ENCODE results near the gene RASD1. TPM values are rescaled to one million over a fixed set of nuclear protein-coding genes. Genes with fewer than 3 reads are reported as not detected.
A peak's percentile ranks its signal among the peaks of the same experiment; 100 is the strongest.

Gene RASD1
- total RNA-seq, 1 donor from 2014 or later: 39.8 TPM

DNA sequence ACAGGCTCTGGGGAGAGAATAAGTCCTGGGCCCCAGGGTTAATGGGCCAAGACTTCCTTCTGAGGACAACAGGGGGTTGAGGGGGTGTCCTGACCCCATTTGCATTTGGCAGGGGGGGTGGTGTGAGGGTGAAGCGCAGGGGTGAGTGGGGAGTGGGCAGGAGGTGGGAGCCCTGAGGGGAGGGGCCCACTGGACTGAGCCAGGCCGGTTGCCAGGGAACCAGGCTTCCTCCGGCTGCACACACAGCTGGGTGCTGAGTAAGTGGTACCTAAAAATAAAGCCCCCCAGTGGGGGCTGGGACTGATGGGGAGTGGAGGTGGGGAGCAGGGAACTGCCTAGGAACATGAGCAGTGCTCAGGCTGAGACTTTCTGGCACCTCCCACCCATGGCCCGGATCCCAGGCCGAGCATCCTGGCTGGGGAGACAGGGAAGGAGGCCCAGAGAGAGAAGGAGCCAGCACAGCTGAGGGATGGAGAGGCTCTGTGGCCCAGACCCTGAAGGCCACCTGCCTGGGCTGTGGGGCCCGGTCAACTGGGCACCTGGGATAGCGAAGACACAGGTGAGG lies 7.5 kb upstream of the RASD1 start:
- no peak for DNase-seq
- intact Hi-C loops (cut with DNase I): no loop called here
- no peak for ATAC-seq (ENCODE audit: poor library complexity)

DNA sequence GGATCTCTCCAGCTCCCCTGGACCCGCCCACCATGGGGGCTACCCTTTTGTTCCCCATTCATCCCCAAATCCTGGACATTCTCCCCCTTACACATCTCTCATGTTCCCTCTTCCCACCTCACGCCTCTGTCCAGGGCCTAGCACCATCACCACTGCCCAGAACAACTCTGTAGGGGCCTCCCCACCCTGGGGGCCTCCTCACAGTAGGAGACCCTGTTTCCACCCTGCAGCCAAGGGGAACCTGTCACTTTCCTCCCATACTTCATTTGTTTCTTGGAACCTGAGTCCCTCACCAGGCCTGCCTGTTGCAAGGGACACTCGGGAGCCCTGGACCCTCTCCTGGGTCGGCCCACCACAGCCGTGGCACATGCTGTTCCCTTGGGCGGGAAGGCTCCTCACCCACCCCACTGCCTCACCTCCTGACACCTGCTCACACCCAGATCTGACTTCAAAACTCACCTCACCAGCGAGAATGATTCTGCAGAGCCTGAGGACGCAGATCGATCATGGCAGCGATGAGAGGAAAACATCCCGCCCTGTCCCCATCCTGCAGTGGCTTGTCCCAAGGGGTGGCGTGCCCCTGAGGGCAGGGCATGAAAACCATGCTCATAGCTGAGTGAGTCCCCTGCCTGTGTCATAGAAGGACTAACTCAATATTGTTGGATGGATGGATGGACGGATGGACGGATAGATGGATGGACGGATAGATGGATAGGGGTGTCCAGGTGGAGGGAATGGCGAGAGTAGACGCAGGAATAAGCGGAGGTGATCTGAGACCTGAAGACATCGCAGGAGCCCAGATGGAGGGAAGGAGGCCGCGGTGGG lies 6.8 kb upstream of the RASD1 start:
- DNase-seq: no peak
- no peak for ATAC-seq (ENCODE audit: poor library complexity)
- intact Hi-C loops (cut with DNase I): no loop called here

DNA sequence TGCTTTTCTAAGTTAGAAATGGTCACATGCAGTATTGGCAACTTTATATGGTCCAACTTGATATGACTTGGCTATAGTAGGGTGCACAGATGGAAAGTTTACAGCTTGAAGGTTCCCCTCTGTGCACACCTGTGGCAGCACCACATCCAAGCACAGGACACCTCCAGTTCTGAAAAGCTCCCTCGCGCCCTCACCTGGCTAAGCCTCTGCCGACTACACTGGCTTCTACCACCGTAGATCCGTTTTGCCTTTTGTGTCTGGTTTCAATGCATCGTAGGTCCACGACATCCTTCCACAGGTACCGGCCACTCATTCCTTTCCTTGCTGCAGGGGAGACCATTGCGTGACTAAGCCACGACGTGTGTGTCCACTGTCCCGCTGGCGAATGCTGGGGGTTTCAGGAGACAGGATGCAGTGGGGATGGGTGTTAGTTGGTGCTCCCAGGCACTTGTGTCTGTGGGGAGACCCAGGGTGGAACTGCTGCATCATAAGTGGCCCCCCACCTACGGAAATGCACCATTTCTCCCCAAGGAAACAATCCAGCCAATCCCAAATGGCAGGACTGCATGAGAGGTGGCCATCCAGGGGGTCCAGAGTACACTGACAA lies 4.9 kb upstream of the RASD1 start:
- DNase-seq (no peak), ATAC-seq (ENCODE audit: poor library complexity) (no peak)
- intact Hi-C loops (cut with DNase I): no loop called here

DNA sequence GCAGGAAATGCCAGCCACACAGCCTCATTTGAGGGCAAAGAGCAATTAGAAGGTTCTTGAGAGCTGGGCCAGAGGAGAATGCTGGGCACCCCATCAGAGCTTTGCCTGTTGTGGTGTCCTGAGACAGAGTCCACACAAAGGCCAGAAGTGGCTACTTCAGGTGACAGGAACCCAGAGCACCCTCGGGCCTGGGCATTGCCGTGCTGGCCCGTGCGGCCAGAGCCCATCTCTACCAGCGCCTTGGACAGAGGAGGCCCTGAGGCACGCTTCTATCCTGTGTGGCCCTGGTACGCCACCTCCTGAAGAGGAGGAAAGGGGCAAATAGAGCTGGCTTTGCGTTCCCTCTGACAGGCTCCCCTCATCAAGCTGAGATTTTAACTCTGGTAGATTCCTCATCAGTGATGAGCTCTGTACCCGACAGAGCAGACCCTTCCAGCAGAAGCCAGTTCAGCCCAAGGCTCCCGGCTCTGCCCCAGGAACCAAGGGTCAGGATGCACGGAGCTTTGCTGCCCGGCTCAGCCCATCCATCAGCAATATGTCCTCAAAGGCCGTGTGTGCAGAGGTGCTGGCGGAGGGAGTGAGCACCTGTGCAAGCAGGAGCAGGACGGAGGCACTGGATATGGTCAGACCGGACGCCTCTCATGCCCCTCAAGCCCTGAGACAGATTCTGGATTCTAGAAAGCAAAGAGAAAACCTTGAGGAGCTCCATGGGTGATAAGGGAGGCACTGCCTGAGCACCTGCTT lies 3.4 kb upstream of the RASD1 start:
- no peak for ATAC-seq (ENCODE audit: poor library complexity)
- no peak for DNase-seq
- intact Hi-C loops (cut with DNase I): loop anchor here (10.0 kb wide), 1 partner anchor 145 kb away; no protein-coding TSS in a partner anchor

DNA sequence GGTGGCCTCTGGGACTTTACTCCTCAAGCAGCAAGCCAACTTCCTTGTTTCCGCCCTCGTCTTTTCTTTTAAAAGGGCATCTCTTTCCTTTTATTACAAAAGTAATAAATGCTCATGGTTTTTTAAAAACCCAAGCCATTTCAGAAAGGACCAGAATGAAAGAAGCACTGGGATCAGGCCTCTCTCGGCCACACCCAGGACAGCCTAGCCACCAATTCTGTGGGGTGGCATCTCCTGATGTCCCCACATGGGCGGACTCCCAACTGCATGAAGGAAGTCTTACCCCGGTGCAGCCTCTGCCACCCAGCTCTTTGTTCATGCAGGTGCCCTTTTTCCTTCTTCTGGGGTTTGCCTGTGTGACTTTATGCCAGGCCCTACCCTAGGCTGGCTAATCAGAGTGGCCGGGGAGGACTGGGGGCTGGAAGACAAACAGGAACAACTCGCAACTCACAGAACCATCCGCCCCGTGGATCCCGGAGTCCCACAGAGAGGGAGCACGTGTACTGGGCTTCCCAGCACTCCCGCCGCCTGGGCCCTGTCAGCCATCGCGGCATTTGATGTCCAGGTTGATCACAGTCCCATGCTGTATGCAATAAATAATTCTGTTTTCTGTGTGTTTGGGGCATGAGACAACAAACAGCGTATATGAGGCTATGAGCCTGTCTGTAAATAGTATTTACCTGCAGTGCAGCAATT lies 2.6 kb upstream of the RASD1 start:
- ATAC-seq (ENCODE audit: poor library complexity) (no peak), DNase-seq (no peak)
- intact Hi-C loops (cut with DNase I): loop anchor here (10.0 kb wide), 1 partner anchor 146 kb away; no protein-coding TSS in a partner anchor

DNA sequence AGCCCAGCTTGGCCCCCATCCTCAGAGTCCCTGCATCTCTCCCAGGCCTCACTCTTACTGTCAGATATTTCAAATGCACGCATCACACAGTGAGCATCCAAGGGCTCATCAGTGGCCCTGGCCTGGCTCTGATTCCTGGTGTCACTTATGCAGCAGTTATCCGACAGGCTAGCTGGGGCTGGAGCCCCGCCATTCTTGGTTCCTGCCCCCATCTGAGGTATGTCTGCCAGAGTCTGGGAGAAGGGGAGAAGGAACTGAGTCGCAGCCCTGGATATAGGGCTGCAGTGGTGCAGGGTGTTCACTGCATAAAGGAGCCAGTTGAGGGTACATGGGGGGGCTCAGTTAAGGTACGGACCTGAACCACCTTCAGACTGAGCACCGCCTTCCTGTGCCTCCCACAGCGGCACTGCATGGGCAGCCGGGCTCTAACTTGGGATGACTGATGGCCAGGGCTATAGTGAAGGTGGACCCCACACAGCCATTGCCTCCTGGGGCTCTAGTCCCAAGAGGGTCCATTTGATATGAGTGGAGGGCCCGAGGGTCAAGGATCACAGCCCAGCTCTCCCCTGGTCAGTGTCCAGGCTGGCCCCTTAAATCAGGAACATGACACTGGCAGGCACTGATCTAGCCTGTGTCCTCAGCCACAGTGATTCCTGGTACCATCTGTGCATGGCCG lies 1.8 kb upstream of the RASD1 start:
- no peak for DNase-seq
- intact Hi-C loops (cut with DNase I): loop anchor here (2.0 to 10.0 kb wide), 2 partner anchors 71 to 147 kb away; no protein-coding TSS in a partner anchor

DNA sequence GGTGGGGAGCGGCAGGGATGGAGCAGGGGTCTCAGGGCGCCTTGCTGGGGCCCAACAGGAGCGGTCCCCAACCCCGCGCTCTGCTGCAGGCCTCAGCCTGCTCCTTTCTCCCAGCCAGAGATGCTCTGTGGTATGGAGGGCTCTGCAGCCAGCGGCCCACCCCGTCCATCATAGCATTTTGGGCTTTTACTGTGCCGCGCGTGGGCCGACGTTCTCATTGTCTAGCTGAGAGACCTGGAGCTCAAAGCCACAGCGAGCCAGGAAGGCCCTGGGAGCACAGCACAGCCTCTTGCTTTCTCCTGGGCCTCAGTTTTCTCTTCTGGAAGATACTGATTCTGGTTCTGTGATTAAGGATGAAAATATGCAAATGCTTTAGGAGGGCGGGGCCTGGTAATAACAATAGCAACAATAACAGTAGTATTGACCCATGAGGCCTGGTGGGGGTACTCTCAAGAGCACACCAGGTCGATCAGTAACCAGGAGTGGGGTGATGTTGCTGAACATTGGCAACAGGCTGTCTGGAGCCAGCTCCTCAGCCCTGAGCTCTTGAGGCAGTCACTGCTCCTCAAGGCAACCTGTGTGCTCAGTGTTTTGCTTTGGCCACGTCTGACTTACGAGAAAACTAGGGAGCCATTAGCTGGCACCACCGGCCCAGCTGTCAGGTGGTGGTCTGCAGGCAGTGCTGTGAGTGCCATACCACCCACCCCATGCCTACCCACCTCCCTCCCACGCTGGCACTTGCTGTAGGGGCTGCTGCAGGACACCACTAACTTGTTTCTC lies 1.1 kb upstream of the RASD1 start:
- intact Hi-C loops (cut with DNase I): loop anchor here (2.0 to 10.0 kb wide), 2 partner anchors 72 to 148 kb away; no protein-coding TSS in a partner anchor
- DNase-seq: no peak
- ATAC-seq (ENCODE audit: poor library complexity): no peak

More for the DNA sequence above, 1.8 kb upstream of the RASD1 start:
- ATAC-seq (ENCODE audit: poor library complexity): no peak

DNA sequence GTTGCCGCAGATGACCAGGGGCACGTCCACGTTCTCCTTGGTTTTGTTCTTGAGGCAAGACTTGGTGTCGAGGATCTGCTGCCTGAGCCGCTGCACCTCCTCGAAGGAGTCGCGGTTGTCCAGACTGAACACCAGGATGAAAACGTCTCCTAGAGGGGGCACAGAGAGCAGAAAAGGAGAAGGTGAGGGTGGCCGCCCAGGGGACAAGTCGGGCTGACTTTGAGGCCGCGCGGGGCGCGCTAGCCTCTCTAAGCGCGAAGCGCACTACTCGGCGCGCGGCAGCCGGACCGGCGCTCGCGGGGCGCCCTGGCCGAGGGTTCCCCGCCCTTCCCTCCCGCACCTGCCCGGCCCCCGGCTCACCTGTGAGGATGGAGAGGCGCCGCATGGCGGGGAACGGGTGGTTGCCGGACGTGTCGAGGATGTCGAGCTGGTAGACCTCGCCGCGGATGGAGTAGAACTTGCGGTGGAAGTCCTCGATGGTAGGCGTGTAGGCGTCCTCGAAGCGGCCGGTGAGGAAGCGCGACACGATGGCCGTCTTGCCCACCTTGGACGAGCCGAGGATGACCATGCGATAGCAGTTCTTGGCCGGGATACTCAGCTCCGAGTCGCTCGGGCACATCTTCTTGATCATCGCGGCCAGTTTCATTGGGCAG lies 533 bp downstream of the RASD1 start:
- DNase-seq: peak; percentile 61
- peak; percentile 27 for ATAC-seq (ENCODE audit: poor library complexity)
- intact Hi-C loops (cut with DNase I): loop anchor here (2.0 to 10.0 kb wide), 2 partner anchors 73 to 149 kb away; no protein-coding TSS in a partner anchor

DNA sequence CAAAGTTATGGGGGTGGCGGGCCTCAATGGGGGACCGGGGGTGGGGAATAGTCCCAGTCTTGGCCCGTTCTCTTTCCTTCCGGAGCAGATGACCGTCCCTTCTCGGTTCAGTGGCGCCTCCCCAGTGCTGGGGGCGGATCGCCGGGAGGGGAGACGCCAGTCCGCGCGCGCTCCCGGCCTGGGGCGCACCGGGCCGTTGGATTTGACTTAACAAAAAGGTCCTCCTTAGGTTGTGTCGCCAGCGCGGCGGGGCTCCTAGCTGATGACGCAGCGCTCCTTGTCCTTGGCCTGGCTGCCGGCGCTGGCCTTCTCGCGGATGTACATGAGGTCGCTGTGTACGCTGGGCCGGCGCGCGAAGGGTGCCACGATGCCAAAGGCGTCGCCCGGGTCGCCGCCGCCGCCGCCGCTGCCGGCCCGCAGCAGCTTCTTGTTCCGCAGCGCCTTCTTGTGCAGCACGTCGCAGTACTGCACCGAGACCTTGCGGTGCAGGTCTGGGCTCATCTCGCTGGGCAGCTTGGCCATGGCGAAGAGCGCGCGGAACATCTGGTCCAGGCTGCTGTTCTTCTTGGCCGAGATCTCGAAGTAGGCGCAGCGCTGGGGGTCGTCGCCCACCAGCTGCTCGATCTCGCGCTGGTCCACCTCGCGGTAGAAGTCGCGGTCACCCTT lies 1.2 kb downstream of the RASD1 start:
- DNase-seq: peak; percentile 83
- intact Hi-C loops (cut with DNase I): loop anchor here (5.0 to 10.0 kb wide), 2 partner anchors 133 to 150 kb away; no protein-coding TSS in a partner anchor
- peak; percentile 20 for ATAC-seq (ENCODE audit: poor library complexity)

DNA sequence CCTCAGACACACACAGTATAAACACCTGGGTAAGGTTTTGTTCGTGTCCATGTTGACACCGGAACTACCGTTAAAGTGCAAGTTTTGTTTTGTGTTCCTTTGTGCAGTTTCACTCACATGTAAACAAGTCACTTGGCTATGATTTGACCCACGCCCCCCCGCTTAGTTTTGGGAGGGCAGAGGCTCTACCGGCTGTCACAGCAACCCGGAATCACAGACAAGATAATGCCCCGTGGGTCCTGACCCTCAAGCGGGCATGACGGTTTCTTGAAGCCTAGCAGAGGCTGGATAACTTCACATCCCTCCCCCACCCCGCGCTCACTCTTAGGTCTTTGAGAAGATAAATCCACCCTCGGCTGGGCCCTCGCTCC lies 1.7 kb downstream of the RASD1 start:
- peak; percentile 51 for DNase-seq
- intact Hi-C loops (cut with DNase I): loop anchor here (5.0 to 10.0 kb wide), 2 partner anchors 132 to 150 kb away; no protein-coding TSS in a partner anchor

DNA sequence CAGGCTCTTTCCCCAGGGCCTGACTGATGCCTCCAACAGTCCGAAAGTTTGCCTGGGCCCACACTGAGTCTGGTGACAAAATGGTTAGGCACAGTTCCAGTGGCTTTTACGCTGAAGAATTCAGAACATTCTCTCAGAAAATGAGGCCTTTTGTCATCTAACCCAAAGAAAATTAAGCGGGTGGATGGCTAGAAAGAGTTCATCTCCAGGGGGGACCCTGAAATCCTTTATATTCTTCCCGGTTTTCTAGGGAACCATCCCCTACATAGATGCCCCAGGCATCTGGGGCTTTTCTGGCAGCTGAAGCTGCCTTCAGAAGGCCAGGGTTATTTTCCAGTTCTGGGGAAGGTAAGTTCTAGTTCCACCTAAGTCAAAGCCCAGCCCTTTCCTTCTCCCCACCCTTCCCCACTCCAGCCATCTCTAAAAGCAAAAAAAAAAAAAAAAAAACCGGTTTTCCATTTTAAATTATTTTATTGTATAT lies 2.2 kb downstream of the RASD1 start:
- intact Hi-C loops (cut with DNase I): loop anchor here (5.0 to 10.0 kb wide), 2 partner anchors 132 to 151 kb away; no protein-coding TSS in a partner anchor
- DNase-seq (no peak), ATAC-seq (ENCODE audit: poor library complexity) (no peak)

More for the DNA sequence above, 1.7 kb downstream of the RASD1 start:
- ATAC-seq (ENCODE audit: poor library complexity): no peak

DNA sequence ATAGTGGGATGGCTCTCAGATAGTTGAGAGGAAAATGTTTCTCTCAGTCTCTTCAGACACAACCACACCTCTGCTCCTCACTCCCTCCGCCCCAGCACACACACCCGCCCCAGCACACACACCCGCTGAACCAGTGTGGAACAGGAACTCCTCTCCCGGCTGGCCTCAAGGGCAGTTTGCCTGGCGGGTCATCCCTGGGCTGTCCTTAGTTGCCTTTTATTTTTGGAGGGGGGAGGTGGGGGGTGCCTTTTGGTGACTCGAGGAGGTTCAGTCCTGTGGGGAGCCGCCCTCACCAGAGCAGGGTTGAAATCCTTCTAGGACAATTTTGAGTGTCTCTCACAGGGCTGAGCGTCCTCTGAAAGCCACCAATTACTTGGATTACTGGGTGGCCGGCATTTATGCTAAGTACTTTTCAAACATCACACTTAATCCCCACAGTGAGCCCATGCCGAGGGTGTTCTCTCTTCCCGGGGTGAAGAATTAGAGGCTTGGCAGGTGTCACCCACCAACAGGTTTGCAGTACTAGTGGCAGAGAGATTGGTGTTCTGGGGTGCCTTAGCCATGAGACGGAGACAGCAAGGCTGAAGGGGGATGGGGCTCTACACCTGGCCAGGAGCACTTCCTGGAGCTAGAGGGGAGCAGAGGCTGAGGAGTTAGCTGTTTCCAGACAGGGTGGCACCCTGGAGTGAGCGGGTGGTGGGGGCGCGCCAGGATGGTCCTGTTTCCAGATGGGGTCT lies 2.8 kb downstream of the RASD1 start:
- ATAC-seq (ENCODE audit: poor library complexity): no peak
- DNase-seq: peak; percentile 63
- intact Hi-C loops (cut with DNase I): loop anchor here (5.0 to 10.0 kb wide), 2 partner anchors 131 to 151 kb away; no protein-coding TSS in a partner anchor

DNA sequence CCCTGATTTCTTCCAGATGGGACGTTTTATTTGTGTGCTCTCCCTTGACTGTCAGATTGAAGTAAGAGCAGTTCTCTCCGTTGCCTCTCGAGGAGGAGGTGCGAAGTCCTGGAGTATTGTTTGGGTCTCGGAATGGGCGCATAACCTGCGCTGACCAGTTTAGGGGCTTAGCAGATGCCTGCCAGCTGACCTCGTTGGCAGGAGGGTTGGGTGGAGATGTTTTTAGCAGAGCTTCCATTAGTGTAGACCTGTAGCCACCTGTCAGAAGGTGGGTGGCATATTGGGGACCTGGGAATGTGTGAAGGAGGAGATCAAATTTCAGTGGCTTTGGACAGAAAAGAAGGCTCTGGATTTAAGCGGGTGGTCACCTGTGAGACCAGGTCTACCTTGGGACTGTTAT lies 3.6 kb downstream of the RASD1 start:
- intact Hi-C loops (cut with DNase I): loop anchor here (5.0 to 10.0 kb wide), 2 partner anchors 130 to 152 kb away; no protein-coding TSS in a partner anchor
- ATAC-seq (ENCODE audit: poor library complexity): no peak
- no peak for DNase-seq

DNA sequence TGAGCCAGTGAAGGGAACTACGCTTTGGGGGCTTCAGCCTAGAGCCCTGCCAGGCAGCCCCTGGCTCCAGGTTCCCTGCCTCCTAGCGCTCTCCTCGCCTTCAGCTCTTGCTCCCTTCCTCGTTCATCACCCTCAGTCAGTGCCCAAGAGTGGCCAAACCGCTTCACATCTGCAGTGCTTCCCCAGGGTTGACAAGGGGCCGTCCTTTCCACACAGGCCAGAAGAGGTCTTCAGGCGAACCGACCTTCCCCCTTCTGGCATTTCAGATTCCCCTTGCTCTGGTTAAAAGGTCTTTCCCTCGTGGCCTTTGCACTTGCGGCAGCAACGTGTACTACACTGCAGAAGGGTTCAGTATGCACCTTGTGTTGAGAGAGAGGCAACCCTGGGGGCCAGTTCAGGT lies 4.1 kb downstream of the RASD1 start:
- DNase-seq (no peak), ATAC-seq (ENCODE audit: poor library complexity) (no peak)
- intact Hi-C loops (cut with DNase I): loop anchor here (5.0 to 10.0 kb wide), 2 partner anchors 130 to 153 kb away; no protein-coding TSS in a partner anchor

DNA sequence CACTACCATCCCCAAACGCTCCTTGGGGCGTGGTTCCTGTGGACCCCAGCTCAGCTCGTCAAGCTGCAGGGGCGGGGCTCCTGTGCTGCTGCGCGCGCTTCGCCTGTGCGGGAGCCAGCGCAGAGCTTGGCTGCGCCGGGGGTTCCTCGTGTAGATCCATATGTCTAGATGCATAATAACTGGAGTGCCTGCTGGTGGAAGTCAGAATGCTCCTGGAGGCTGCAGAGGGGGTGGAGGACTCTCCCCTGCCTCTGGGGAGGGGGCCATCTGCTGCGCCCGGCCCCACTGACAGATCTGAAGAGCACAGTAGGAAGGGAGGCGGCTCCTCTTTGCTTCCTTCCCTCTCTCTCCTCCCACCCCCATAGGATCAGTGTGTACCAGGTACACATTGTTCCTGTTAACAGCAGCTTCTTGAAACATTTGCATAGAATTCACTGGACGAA lies 4.6 kb downstream of the RASD1 start:
- no peak for DNase-seq
- intact Hi-C loops (cut with DNase I): loop anchor here (5.0 to 10.0 kb wide), 2 partner anchors 129 to 153 kb away; no protein-coding TSS in a partner anchor

More for the DNA sequence above, 4.6 kb downstream of the RASD1 start:
- no peak for ATAC-seq (ENCODE audit: poor library complexity)

Data from Right ventricle myocardium superior (tissue), 1 donor.